Ureter (tissue), 1 donor: Measurements from ENCODE around the gene RASSF3. TPM values are rescaled to one million over a fixed set of nuclear protein-coding genes. Genes with fewer than 3 reads are reported as not detected.

ENCODE experiments used
- DNase-seq: peaks from one replicate; pipeline ENCODE4 v3.0.0-alpha.2; 2020; ENCODE audit warnings: low spot score
- total RNA-seq: library from RNA; stranded (reverse); gene quantifications from one replicate; pipeline ENCODE4 v1.2.4, GENCODE V29; 2023
- donor health status: DM: yes; HTN: yes; CAD: no.

RASSF3 gene
- total RNA-seq, 1 donor from 2014 or later, result 42.6 TPM

- DNase-seq, result no peak
These were observed 59.1 kb downstream of the RASSF3 start for GRCh38 chr12:64669270-64669842.

- DNase-seq, result no peak
These were observed 59.7 kb downstream of the RASSF3 start for GRCh38 chr12:64670019-64670418.

- DNase-seq, result no peak
These were observed 60.8 kb downstream of the RASSF3 start for GRCh38 chr12:64670919-64671639.

GRCh38 chr12:64671681-64672080 is 61.4 kb downstream of the RASSF3 start:
- no peak for DNase-seq

GRCh38 chr12:64672925-64673409 is 62.7 kb downstream of the RASSF3 start:
- peak; percentile 63 for DNase-seq

GRCh38 chr12:64673490-64674169 is 63.3 kb downstream of the RASSF3 start:
- no peak for DNase-seq

- DNase-seq, result no peak
These were observed 64.2 kb downstream of the RASSF3 start for GRCh38 chr12:64674367-64674922.

- DNase-seq, result no peak
These were observed 65.5 kb downstream of the RASSF3 start for GRCh38 chr12:64675795-64676194.

- no peak for DNase-seq
These were observed 68.0 kb downstream of the RASSF3 start for GRCh38 chr12:64678248-64678647.

GRCh38 chr12:64678835-64679234 is 68.5 kb downstream of the RASSF3 start:
- no peak for DNase-seq

- peak; percentile 73 for DNase-seq
These were observed 69.2 kb downstream of the RASSF3 start for GRCh38 chr12:64679487-64680001.

GRCh38 chr12:64680235-64680634 is 69.9 kb downstream of the RASSF3 start:
- DNase-seq, result no peak

- no peak for DNase-seq
These were observed 71.1 kb downstream of the RASSF3 start for GRCh38 chr12:64681200-64682052.

- DNase-seq, result no peak
These were observed 72.4 kb downstream of the RASSF3 start for GRCh38 chr12:64682572-64683277.

- DNase-seq, result no peak
These were observed 73.7 kb downstream of the RASSF3 start for GRCh38 chr12:64683816-64684543.

- no peak for DNase-seq
These were observed 74.8 kb downstream of the RASSF3 start for GRCh38 chr12:64685050-64685449.

GRCh38 chr12:64685605-64686004 is 75.3 kb downstream of the RASSF3 start:
- no peak for DNase-seq

- DNase-seq, result no peak
These were observed 77.5 kb downstream of the RASSF3 start for GRCh38 chr12:64687816-64688215.

GRCh38 chr12:64688219-64688618 is 77.9 kb downstream of the RASSF3 start:
- no peak for DNase-seq

- no peak for DNase-seq
These were observed 78.4 kb downstream of the RASSF3 start for GRCh38 chr12:64688715-64689114.
